Neural progenitor cell (in vitro differentiated cells): ENCODE results near the gene RNF11.

ENCODE experiments used
- EZH2 ChIP-seq: fragments of 200-600 bp; sonication (generic); IDR thresholded peaks from 2 replicates; pipeline ENCODE4 v1.6.1; 2017; ENCODE audit warnings: antibody characterized with exemption, mild to moderate bottlenecking, moderate library complexity
- EZH2phosphoT487 ChIP-seq: fragments of 200-600 bp; sonication (generic); IDR thresholded peaks from 2 replicates; pipeline ENCODE4 v1.6.1; 2017; ENCODE audit warnings: antibody characterized with exemption
- TF ChIP-seq, protein P1 (sequence below): fragments of 200-600 bp; sonication (generic); IDR thresholded peaks from 2 replicates; pipeline ENCODE4 v1.5.1; 2017; ENCODE audit warnings: antibody characterized with exemption, mild to moderate bottlenecking

GRCh38 chr1:51274676-51275075, 38.6 kb downstream of the RNF11 start:
- TF ChIP-seq, protein P1, sequence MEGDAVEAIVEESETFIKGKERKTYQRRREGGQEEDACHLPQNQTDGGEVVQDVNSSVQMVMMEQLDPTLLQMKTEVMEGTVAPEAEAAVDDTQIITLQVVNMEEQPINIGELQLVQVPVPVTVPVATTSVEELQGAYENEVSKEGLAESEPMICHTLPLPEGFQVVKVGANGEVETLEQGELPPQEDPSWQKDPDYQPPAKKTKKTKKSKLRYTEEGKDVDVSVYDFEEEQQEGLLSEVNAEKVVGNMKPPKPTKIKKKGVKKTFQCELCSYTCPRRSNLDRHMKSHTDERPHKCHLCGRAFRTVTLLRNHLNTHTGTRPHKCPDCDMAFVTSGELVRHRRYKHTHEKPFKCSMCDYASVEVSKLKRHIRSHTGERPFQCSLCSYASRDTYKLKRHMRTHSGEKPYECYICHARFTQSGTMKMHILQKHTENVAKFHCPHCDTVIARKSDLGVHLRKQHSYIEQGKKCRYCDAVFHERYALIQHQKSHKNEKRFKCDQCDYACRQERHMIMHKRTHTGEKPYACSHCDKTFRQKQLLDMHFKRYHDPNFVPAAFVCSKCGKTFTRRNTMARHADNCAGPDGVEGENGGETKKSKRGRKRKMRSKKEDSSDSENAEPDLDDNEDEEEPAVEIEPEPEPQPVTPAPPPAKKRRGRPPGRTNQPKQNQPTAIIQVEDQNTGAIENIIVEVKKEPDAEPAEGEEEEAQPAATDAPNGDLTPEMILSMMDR: no peak
- TF ChIP-seq EZH2phosphoT487: no peak
- TF ChIP-seq EZH2: no peak
